Effector CD4-positive, alpha-beta T cell (primary cell): ENCODE data around the gene RBM42.

Experiments used
- DNase-seq: peaks from one replicate; pipeline ENCODE4 v3.0.0-alpha.2; 2020

The RBM42 gene

GRCh38 chr19:35655600-35655999 lies 26.8 kb downstream of the RBM42 start:
- DNase-seq, result no peak

GRCh38 chr19:35656700-35657099 lies 27.9 kb downstream of the RBM42 start:
- no peak for DNase-seq

GRCh38 chr19:35657904-35658700 lies 29.3 kb downstream of the RBM42 start:
- no peak for DNase-seq

DNA sequence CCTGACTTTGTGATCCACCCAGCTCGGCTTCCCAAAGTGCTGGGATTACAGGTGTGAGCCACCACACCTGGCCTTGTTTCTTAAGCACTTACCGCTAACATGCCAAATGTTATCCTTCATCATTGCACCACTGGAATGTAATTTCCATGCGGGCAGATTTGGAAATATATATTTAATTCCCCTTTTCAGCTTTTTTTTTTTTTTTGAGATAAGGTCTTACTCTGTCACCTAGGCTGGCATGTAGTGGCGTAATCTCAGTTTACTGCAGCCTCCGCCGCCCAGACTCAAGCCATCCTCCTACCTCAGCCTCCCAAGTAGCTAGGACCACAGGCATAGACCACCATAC lies 33.1 kb downstream of the RBM42 start:
- DNase-seq, result no peak

DNA sequence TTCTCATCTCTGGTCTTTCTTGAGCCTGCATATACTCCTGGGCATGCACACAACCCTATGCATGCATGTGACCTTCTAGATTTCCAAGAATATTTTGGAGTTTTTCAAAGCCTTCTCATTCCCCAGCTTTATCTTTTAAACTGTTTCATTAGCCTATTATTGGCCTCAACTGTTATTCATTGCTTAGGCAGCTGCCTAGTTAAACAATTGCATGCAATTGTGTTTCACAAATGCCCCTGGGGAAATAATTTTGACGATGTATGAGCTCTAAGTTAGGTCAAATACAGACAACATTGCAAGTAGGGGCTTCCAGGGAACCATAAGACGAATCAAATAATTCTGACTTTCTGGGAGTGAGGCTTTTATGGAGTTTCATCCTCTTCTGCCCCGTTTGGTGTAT lies 35.1 kb downstream of the RBM42 start:
- no peak for DNase-seq

DNA sequence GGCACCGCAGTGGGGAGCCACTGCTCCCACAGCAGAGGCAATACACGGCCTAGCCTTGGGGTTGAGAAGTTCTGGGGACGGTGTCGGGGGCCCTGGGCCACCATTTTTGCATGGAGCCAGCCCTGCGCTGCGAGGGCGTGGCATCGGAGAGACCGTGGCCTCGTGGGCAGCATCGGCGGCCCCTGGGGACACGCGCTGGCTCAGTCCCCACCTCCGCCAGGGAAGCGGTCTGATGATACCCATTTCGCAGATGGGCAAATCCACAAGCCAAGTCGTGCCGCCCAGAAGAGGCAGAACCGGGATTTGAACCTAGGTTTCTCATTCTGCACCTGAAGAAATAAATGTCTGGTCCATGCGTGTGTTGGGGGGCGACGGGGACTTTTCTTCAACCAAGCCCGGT lies 36.3 kb downstream of the RBM42 start:
- DNase-seq, result no peak

GRCh38 chr19:35665604-35666003 lies 36.8 kb downstream of the RBM42 start:
- no peak for DNase-seq

DNA sequence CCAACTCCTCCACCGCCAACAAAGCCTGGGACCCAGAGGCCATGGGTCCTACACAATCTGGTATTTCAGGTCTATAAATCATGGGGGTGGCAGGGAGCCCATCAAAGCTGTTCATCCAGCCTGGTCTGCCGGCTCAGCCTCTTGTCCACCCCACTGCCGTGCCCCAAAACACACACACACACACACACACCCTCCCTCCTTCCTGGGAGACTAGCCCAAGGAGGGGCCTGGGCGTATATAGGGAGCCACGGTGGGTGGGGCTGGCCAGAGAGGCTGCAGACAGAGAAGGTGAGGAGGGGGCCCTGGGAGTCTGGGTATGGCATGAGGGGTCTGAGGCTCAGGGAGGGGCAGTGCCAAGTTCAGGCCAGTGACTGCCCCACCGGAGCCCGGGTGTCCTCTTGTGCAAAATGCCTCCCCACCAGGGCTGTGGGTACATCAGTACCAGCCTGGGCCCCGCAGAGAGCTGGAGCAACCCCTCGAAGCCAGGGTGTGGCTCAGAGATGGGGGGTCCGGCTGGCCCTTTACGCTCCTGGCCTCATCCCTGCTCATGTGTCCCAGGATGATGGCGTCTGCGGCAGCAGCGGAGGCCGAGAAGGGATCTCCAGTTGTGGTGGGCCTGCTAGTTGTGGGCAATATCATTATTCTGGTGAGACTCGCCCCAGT lies 37.5 kb downstream of the RBM42 start, which contains the start of gene UPK1A:
UPK1A (plus strand) TSS at position 267 of the 663 bp plus-strand sequence; CDS start at position 563, 296 bp downstream.
- DNase-seq, result no peak

- DNase-seq, result no peak
These were observed 40.7 kb downstream of the RBM42 start for GRCh38 chr19:35669566-35669965.

- DNase-seq, result no peak
These were observed 41.1 kb downstream of the RBM42 start for GRCh38 chr19:35669974-35670373.

DNA sequence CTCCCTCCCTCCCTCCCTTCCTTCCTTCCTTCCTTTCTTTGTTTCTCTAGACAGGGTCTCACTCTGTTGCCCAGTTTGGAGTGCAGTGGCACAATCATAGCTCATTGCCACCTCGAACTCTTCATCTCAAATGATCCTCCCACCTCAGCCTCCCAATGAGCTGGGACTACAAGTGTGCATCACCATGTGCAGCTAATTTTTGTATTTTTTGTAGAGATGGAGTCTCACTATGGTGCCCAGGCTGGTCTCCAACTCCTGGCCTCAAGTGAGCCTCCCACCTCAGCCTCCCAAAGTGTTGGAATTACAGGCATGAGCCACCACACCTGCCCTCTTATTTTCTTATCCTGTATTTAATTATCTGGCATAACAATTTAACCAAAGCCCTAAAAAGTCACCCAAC lies 41.9 kb downstream of the RBM42 start:
- no peak for DNase-seq

DNA sequence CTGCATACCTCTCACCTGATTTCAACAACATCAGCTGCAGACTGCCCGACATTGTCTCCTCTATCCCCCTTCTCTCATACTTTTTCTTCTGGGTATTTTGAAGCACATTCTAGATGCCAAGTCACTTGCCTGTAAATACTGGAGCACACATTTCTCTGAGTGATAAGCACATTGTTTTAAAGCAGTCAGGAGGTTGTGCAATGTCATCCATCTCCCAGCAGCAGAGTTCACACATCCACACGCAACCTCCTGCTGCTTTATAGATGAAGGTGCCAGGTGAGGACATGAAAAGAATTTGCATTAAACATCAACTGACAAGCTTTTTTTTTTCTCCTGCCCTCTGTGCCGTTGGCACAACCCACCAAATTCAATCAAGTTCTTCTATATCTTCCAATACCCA lies 43.0 kb downstream of the RBM42 start:
- no peak for DNase-seq

DNA sequence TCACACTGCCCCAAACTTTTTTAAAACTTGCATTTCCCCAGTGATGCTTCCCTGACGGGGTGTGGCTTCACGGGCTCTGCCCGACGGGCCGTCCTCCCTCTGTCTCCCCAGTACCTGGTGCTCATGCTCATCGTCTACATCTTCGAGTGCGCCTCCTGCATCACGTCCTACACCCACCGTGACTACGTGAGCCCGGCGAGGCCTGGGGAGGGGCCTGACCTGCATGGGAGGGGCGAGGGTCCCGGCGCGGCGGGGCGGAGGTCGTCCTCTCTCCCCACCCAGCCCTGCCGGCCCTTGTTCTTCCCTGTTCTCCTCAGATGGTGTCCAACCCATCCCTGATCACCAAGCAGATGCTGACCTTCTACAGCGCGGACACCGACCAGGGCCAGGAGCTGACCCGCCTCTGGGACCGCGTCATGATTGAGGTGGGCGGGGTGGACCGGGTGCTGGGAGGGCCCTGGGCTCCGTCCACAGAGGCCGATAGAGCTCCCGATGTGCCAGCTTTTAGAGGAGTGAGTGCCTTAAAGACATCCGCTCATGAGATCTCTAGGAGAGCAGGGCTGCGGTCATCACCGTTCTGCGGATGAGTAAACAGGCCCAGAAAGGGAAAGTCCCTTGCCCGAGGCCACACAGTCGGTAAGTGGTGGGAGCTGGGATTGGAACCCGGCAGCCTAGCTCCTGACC lies 44.4 kb downstream of the RBM42 start:
- DNase-seq, result peak; percentile 11

DNA sequence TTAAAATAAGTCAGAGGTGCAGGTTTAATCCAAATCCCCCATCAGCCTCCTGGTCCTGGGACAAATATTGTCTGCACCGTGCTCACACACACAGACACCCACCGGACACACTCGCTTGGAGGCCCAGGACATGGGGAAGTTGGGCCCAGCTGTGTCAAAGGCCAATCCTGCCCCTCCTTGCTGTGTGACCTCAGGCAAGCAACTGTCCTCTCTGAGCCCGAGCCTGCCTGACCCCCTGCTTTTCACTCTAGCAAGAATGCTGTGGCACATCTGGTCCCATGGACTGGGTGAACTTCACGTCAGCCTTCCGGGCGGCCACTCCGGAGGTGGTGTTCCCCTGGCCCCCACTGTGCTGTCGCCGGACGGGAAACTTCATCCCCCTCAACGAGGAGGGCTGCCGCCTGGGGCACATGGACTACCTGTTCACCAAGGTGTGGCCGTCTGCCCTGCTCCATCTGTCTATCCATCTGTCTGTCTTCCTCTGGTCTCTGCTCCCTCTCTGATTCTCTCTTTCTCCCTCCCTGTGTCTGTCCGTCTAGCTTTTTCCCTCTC lies 46.8 kb downstream of the RBM42 start:
- no peak for DNase-seq
